PC-9 (cell line): ENCODE measurements around the gene AQP12B. TPM values are rescaled to one million over a fixed set of nuclear protein-coding genes. Genes with fewer than 3 reads are reported as not detected.

Source experiments
- BruUV-seq: library from RNA; stranded (reverse); fragments of 400-500 nt; replicated peaks from 2 replicates; lab custom pipeline; 2021; lab: Mats Ljungman, UMichigan
- CTCF ChIA-PET: fragments of 300-600 bp; sonication (Branson Sonifier 250); formaldehyde crosslinking; loops from one replicate; lab custom pipeline; 2022; ENCODE audit warnings: antibody characterized with exemption; lab: Charles Lee
- POLR2A ChIA-PET: fragments of 300-600 bp; sonication (Branson Sonifier 250); formaldehyde crosslinking; loops from one replicate; lab custom pipeline; 2022; ENCODE audit warnings: antibody characterized with exemption; ENCODE audit not compliant: unreplicated experiment; lab: Charles Lee
- DNase-seq, 2 experiments: peaks; one replicate each; pipeline versions ENCODE4 v3.0.0 to v3.0.0-alpha.2; 2015 to 2022; ENCODE audit warnings: mixed read lengths in 1 of 2
- H2AFZ ChIP-seq: fragments of 200-600 bp; sonication (generic); 2 replicates; pipeline ENCODE4 v1.8.1; 2017; ENCODE audit warnings: antibody characterized with exemption
- H3F3A ChIP-seq: fragments of 200-600 bp; sonication (generic); 2 replicates; pipeline ENCODE4 v1.8.1; 2017; ENCODE audit warnings: antibody characterized with exemption, mild to moderate bottlenecking, low read depth; ENCODE audit not compliant: insufficient read depth
- H3K27ac ChIP-seq: fragments of 200-600 bp; sonication (generic); 2 replicates; pipeline ENCODE4 v1.6.1; 2016; ENCODE audit warnings: mixed run types
- H3K27me3 ChIP-seq: fragments of 200-600 bp; sonication (generic); 2 replicates; pipeline ENCODE4 v1.6.1; 2016; ENCODE audit warnings: low read depth, mixed run types; ENCODE audit not compliant: insufficient read depth
- H3K36me3 ChIP-seq: fragments of 200-600 bp; sonication (generic); 2 replicates; pipeline ENCODE4 v1.6.1; 2016; ENCODE audit warnings: low read depth, mixed run types
- H3K4me1 ChIP-seq: fragments of 200-600 bp; sonication (generic); replicated peaks from 2 replicates; pipeline ENCODE4 v1.6.1; 2016; ENCODE audit warnings: mixed run types; ENCODE audit not compliant: insufficient read depth
- H3K4me2 ChIP-seq: fragments of 200-600 bp; sonication (generic); 2 replicates; pipeline ENCODE4 v1.6.1; 2017; ENCODE audit warnings: mixed run types
- H3K4me3 ChIP-seq: fragments of 200-600 bp; sonication (generic); 2 replicates; pipeline ENCODE4 v1.6.1; 2016; ENCODE audit warnings: mixed run types
- H3K79me2 ChIP-seq: fragments of 200-600 bp; sonication (generic); 2 replicates; pipeline ENCODE4 v1.6.1; 2017; ENCODE audit warnings: low read depth, mixed run types
- H3K9me2 ChIP-seq: fragments of 200-600 bp; sonication (generic); 2 replicates; pipeline ENCODE4 v1.8.1; 2017; ENCODE audit warnings: mild to moderate bottlenecking; ENCODE audit not compliant: insufficient read depth
- H3K9me3 ChIP-seq: fragments of 200-600 bp; sonication (generic); 2 replicates; pipeline ENCODE4 v1.8.1; 2016; ENCODE audit warnings: low read depth; ENCODE audit not compliant: insufficient read depth
- H4K20me1 ChIP-seq: fragments of 200-600 bp; sonication (generic); 2 replicates; pipeline ENCODE4 v1.8.1; 2017; ENCODE audit not compliant: insufficient read depth
- CTCF ChIP-seq: fragments of 200-600 bp; sonication (generic); conservative IDR thresholded peaks from 2 replicates; pipeline ENCODE4 v1.6.1; 2017; ENCODE audit warnings: mixed run types, antibody characterized with exemption, mild to moderate bottlenecking, moderate library complexity
- EZH2 ChIP-seq: fragments of 200-600 bp; sonication (generic); IDR thresholded peaks from 2 replicates; pipeline ENCODE4 v1.8.0; 2017; ENCODE audit warnings: antibody characterized with exemption, low read depth
- intact Hi-C: fragments of 100-400 bp; cut with micrococcal nuclease; formaldehyde crosslinking; loops from one replicate; pipeline ENCODE4 v1.10.0; 2022; ENCODE audit not compliant: unreplicated experiment
- total RNA-seq: library from RNA; stranded (reverse); gene quantifications from 2 replicates; pipeline ENCODE4 v1.2.3, GENCODE V29; 2021

AQP12B gene
- total RNA-seq, 1 experiment from 2014 or later: not detected

- H3K4me2 ChIP-seq: no peak overlapping the region
- BruUV-seq: no TSS peak
- H2AFZ ChIP-seq: no peak overlapping the region
- no peak for DNase-seq
- no peaks in the 10 kb centered on the region for H3K4me1 ChIP-seq
- no peaks in the 10 kb centered on the region for H3K9me3 ChIP-seq
- ChIA-PET POLR2A (no interaction called here), CTCF (no interaction called here)
- H3K36me3 ChIP-seq: no peaks in the 10 kb centered on the region
- no peak for TF ChIP-seq CTCF
- TF ChIP-seq EZH2: no peak
- no peaks in the 10 kb centered on the region for H3F3A ChIP-seq
- no peak overlapping the region for H3K4me3 ChIP-seq
- H3K27ac ChIP-seq: no peak overlapping the region
- intact Hi-C loops: no loop called here
- peaks cover 4% of the 10 kb centered on the region; the same call in 1 of the 2 replicates for H4K20me1 ChIP-seq
- no peaks in the 10 kb centered on the region for H3K79me2 ChIP-seq
- H3K9me2 ChIP-seq: no peaks in the 10 kb centered on the region
- peaks cover 100% of the 10 kb centered on the region for H3K27me3 ChIP-seq
Measured at GRCh38 chr2:240725671-240726070, 43.0 kb upstream of the AQP12B start.

- ChIA-PET CTCF (no interaction called here), POLR2A (no interaction called here)
- BruUV-seq: no TSS peak
- Histone ChIP-seq H3K4me3 (no peak overlapping the region), H3K79me2 (no peaks in the 10 kb centered on the region), H3F3A (no peaks in the 10 kb centered on the region), H3K4me1 (no peaks in the 10 kb centered on the region), H3K27ac (no peak overlapping the region), H4K20me1 (peaks cover 4% of the 10 kb centered on the region; the same call in 1 of the 2 replicates), H2AFZ (no peak overlapping the region), H3K27me3 (peaks cover 100% of the 10 kb centered on the region), H3K36me3 (no peaks in the 10 kb centered on the region), H3K9me3 (no peaks in the 10 kb centered on the region), H3K9me2 (no peaks in the 10 kb centered on the region), H3K4me2 (no peak overlapping the region)
- intact Hi-C loops: no loop called here
- no peak for TF ChIP-seq EZH2
- TF ChIP-seq CTCF: no peak
- DNase-seq: no peak
Measured at GRCh38 chr2:240725266-240725665, 42.6 kb upstream of the AQP12B start.

GRCh38 chr2:240724431-240724830 is 41.7 kb upstream of the AQP12B start:
- no peaks in the 10 kb centered on the region for H3K9me2 ChIP-seq
- peaks cover 100% of the 10 kb centered on the region for H3K27me3 ChIP-seq
- no peaks in the 10 kb centered on the region for H3F3A ChIP-seq
- no peaks in the 10 kb centered on the region for H3K9me3 ChIP-seq
- intact Hi-C loops: no loop called here
- H3K79me2 ChIP-seq: no peaks in the 10 kb centered on the region
- no peak overlapping the region for H3K4me2 ChIP-seq
- no peak overlapping the region for H3K27ac ChIP-seq
- no peak overlapping the region for H3K4me3 ChIP-seq
- no peak for DNase-seq
- no peaks in the 10 kb centered on the region for H3K36me3 ChIP-seq
- H3K4me1 ChIP-seq: no peaks in the 10 kb centered on the region
- H2AFZ ChIP-seq: no peak overlapping the region
- TF ChIP-seq EZH2 (no peak), CTCF (no peak)
- no TSS peak for BruUV-seq
- POLR2A ChIA-PET: no interaction called here
- peaks cover 4% of the 10 kb centered on the region; the same call in 1 of the 2 replicates for H4K20me1 ChIP-seq
- CTCF ChIA-PET: no interaction called here
